HepG2 (cell line): Measurements from ENCODE around the gene ZNF440. TPM values are rescaled to one million over a fixed set of nuclear protein-coding genes. Genes with fewer than 3 reads are reported as not detected.

Experiments
- ARID2 ChIP-seq: sonication (generic); formaldehyde crosslinking; IDR thresholded peaks from 2 replicates; pipeline ENCODE4 v1.8.1; 2022; ENCODE audit warnings: mild to moderate bottlenecking, missing genetic modification reagents, borderline replicate concordance
- ATF1 ChIP-seq: IDR thresholded peaks from 2 replicates; pipeline ENCODE4 v1.6.1; 2016; ENCODE audit warnings: mild to moderate bottlenecking, control low read depth
- CBX5 ChIP-seq: sonication (generic); formaldehyde crosslinking; IDR thresholded peaks from 2 replicates; pipeline ENCODE4 v1.4.0; 2020; ENCODE audit warnings: missing genetic modification reagents, borderline replicate concordance
- CC2D1A ChIP-seq: sonication (generic); formaldehyde crosslinking; IDR thresholded peaks from 2 replicates; pipeline ENCODE4 v1.8.1; 2023; ENCODE audit warnings: mild to moderate bottlenecking, missing genetic modification reagents
- CENPX ChIP-seq: sonication (generic); formaldehyde crosslinking; IDR thresholded peaks from 2 replicates; pipeline ENCODE4 v1.9.0; 2021; ENCODE audit warnings: mild to moderate bottlenecking, missing genetic modification reagents, moderate library complexity
- ELF3 ChIP-seq: IDR thresholded peaks from 2 replicates; pipeline ENCODE4 v1.6.1; 2016; ENCODE audit warnings: missing genetic modification reagents, missing compliant biosample characterization
- ELK4 ChIP-seq: sonication (generic); formaldehyde crosslinking; IDR thresholded peaks from 2 replicates; pipeline ENCODE4 v1.9.0; 2021; ENCODE audit warnings: missing genetic modification reagents, borderline replicate concordance
- GATAD2A ChIP-seq: IDR thresholded peaks from 2 replicates; pipeline ENCODE4 v1.6.1; 2016
- HES4 ChIP-seq: sonication (generic); formaldehyde crosslinking; IDR thresholded peaks from 2 replicates; pipeline ENCODE4 v1.9.0; 2021; ENCODE audit warnings: mild to moderate bottlenecking, missing genetic modification reagents, borderline replicate concordance
- HIVEP1 ChIP-seq: sonication (generic); formaldehyde crosslinking; IDR thresholded peaks from 2 replicates; pipeline ENCODE4 v1.4.0; 2020; ENCODE audit warnings: mild to moderate bottlenecking, missing genetic modification reagents
- JUNB ChIP-seq: sonication (generic); formaldehyde crosslinking; IDR thresholded peaks from 2 replicates; pipeline ENCODE4 v1.8.0; 2022; ENCODE audit warnings: missing genetic modification reagents, mild to moderate bottlenecking, borderline replicate concordance
- NFYC ChIP-seq: IDR thresholded peaks from 2 replicates; pipeline ENCODE4 v1.6.1; 2016; ENCODE audit warnings: missing genetic modification reagents, missing compliant biosample characterization
- POLR2A ChIP-seq, 2 experiments: IDR thresholded peaks; 2 replicates each; pipeline ENCODE4 v1.6.1; 2011; ENCODE audit warnings: low read depth in 2 of 2, low read length in 2 of 2, mild to moderate bottlenecking in 1 of 2, moderate library complexity in 1 of 2; ENCODE audit not compliant: insufficient read depth in 1 of 2
- REXO4 ChIP-seq: sonication (generic); formaldehyde crosslinking; IDR thresholded peaks from 2 replicates; pipeline ENCODE4 v1.8.0; 2022; ENCODE audit warnings: missing genetic modification reagents, mild to moderate bottlenecking, borderline replicate concordance
- SETDB1 ChIP-seq: sonication (generic); formaldehyde crosslinking; IDR thresholded peaks from 2 replicates; pipeline ENCODE4 v1.5.1; 2020; ENCODE audit warnings: missing genetic modification reagents, mild to moderate bottlenecking, borderline replicate concordance
- SMAD1 ChIP-seq: sonication (generic); formaldehyde crosslinking; IDR thresholded peaks from 2 replicates; pipeline ENCODE4 v1.4.0; 2020; ENCODE audit warnings: missing genetic modification reagents, low read depth, mild to moderate bottlenecking, borderline replicate concordance
- SOX13 ChIP-seq, 3 experiments: fragments of 450-650 bp in 1 of 3; sonication (generic) in 1 of 3; formaldehyde crosslinking in 1 of 3; IDR thresholded peaks in 2 of 3; conservative IDR thresholded peaks in 1 of 3; 2 replicates each; pipeline versions ENCODE4 v1.5.0 to v1.6.1; 2016 to 2020; ENCODE audit warnings: antibody characterized with exemption in 1 of 3, mild to moderate bottlenecking in 1 of 3, missing compliant biosample characterization in 1 of 3, missing genetic modification reagents in 1 of 3, moderate library complexity in 1 of 3
- SOX6 ChIP-seq, 2 experiments: fragments of 450-650 bp in 1 of 2; sonication (generic) in 1 of 2; formaldehyde crosslinking in 1 of 2; IDR thresholded peaks; 2 replicates each; pipeline versions ENCODE4 v1.4.0 to v1.6.1; 2017 to 2020; ENCODE audit warnings: antibody characterized with exemption in 1 of 2, mild to moderate bottlenecking in 1 of 2, missing genetic modification reagents in 1 of 2
- YEATS4 ChIP-seq: sonication (generic); formaldehyde crosslinking; IDR thresholded peaks from 2 replicates; pipeline ENCODE4 v1.4.0; 2020; ENCODE audit warnings: missing genetic modification reagents, borderline replicate concordance
- ZFY ChIP-seq: sonication (generic); formaldehyde crosslinking; IDR thresholded peaks from 2 replicates; pipeline ENCODE4 v1.4.0; 2020; ENCODE audit warnings: missing genetic modification reagents
- ZNF547 ChIP-seq: sonication (generic); formaldehyde crosslinking; IDR thresholded peaks from 2 replicates; pipeline ENCODE4 v1.5.1; 2020; ENCODE audit warnings: mild to moderate bottlenecking, missing genetic modification reagents
- ZNF605 ChIP-seq: sonication (generic); formaldehyde crosslinking; IDR thresholded peaks from 2 replicates; pipeline ENCODE4 v1.8.0; 2022; ENCODE audit warnings: mild to moderate bottlenecking, missing genetic modification reagents
- ZNF747 ChIP-seq: sonication (generic); formaldehyde crosslinking; IDR thresholded peaks from 2 replicates; pipeline ENCODE4 v1.8.1; 2023; ENCODE audit warnings: missing genetic modification reagents, mild to moderate bottlenecking, borderline replicate concordance
- ZNF788 ChIP-seq: sonication (generic); formaldehyde crosslinking; IDR thresholded peaks from 2 replicates; pipeline ENCODE4 v1.5.0; 2020; ENCODE audit warnings: mild to moderate bottlenecking, missing genetic modification reagents, borderline replicate concordance
- ZSCAN25 ChIP-seq: sonication (generic); formaldehyde crosslinking; IDR thresholded peaks from 2 replicates; pipeline ENCODE4 v1.8.0; 2022; ENCODE audit warnings: mild to moderate bottlenecking, missing genetic modification reagents
- polyA plus RNA-seq, 8 experiments: library from polyadenylated mRNA; depleted of rRNA in 3 of 8; stranded (reverse) in 7 of 8; unstranded in 1 of 8; fragments of >200 nt; fragmentation: Illumina TruSeq in 4 of 8; extraction: Trizol in 4 of 8; gene quantifications; 2 replicates each; pipeline versions ENCODE4 v1.2.1 to v1.2.3, GENCODE V29; 2011 to 2016; ENCODE audit warnings: low read depth in 4 of 8, missing spikeins in 1 of 8, mixed read lengths in 1 of 8; ENCODE audit not compliant: insufficient read depth in 1 of 8
- total RNA-seq, 5 experiments: library from RNA; depleted of rRNA; stranded (reverse); fragments of >200 nt; fragmentation: Illumina TruSeq; extraction: Trizol; gene quantifications; 2 replicates each; pipeline ENCODE4 v1.2.3, GENCODE V29; 2016; ENCODE audit warnings: low read depth in 1 of 5
- TF ChIP-seq, protein P1 (sequence below), 2 experiments: sonication (generic) in 1 of 2; formaldehyde crosslinking in 1 of 2; IDR thresholded peaks; 2 replicates each; pipeline versions ENCODE4 v1.4.0 to v1.6.1; 2018 to 2020; ENCODE audit warnings: missing genetic modification reagents in 2 of 2, borderline replicate concordance in 1 of 2, low read depth in 1 of 2, mild to moderate bottlenecking in 1 of 2, missing biosample characterization in 1 of 2

ZNF440 gene
- total and polyA plus RNA-seq, 2 of the 13 experiments (the other 11 are each of a cell fraction or from before 2014, with no cell fraction given) = 2.7 to 12.4 TPM

GRCh38 chr19:11848594-11849469, 34.8 kb downstream of the ZNF440 start, which contains the start of gene ZNF439 (continued):
- no peak for TF ChIP-seq SOX6 (IDR thresholded peaks at IDR 0.05)
- TF ChIP-seq SOX6 (CRISPR knock-in tag; IDR thresholded peaks at IDR 0.05) = 0 out of 2 replicates have a peak, but pooled peaks have one; percentile 25
- no peak for TF ChIP-seq REXO4
- peak; percentile 85 for TF ChIP-seq ZNF605 (CRISPR knock-in tag)
- TF ChIP-seq ZSCAN25 (CRISPR knock-in tag) = peak; percentile 44; the same call in 1 of the 2 replicates
- TF ChIP-seq ZFY (CRISPR knock-in tag) = peak; percentile 78
- TF ChIP-seq, protein P1, sequence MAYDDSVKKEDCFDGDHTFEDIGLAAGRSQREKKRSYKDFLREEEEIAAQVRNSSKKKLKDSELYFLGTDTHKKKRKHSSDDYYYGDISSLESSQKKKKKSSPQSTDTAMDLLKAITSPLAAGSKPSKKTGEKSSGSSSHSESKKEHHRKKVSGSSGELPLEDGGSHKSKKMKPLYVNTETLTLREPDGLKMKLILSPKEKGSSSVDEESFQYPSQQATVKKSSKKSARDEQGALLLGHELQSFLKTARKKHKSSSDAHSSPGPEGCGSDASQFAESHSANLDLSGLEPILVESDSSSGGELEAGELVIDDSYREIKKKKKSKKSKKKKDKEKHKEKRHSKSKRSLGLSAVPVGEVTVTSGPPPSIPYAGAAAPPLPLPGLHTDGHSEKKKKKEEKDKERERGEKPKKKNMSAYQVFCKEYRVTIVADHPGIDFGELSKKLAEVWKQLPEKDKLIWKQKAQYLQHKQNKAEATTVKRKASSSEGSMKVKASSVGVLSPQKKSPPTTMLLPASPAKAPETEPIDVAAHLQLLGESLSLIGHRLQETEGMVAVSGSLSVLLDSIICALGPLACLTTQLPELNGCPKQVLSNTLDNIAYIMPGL (CRISPR knock-in tag; IDR thresholded peaks at IDR 0.05; ENCODE audit: borderline replicate concordance in 1 of 2, low read depth in 1 of 2) = peak in 1 of 2 experiments; percentile 70; a peak in 2 of 4 replicates
- no peak for TF ChIP-seq SETDB1
- peak; percentile 47; the same call in 1 of the 2 replicates for TF ChIP-seq ELK4
- TF ChIP-seq HES4 (CRISPR knock-in tag) = peak; percentile 59; the same call in 1 of the 2 replicates
- TF ChIP-seq NFYC (CRISPR knock-in tag) = peak; percentile 84
- TF ChIP-seq CBX5 = peak; percentile 27; the same call in 1 of the 2 replicates
- TF ChIP-seq ZNF747 (CRISPR knock-in tag) = 0 out of 2 replicates have a peak, but pooled peaks have one; percentile 28
- TF ChIP-seq SMAD1 (CRISPR knock-in tag) = peak; percentile 60; the same call in 1 of the 2 replicates
- TF ChIP-seq ELF3 (CRISPR knock-in tag) = peak; percentile 48; the same call in 1 of the 2 replicates
- TF ChIP-seq ZNF547 (CRISPR knock-in tag) = peak; percentile 86; the same call in 1 of the 2 replicates
- 0 out of 2 replicates have a peak, but pooled peaks have one; percentile 67 for TF ChIP-seq CC2D1A (CRISPR knock-in tag)
- no peak for TF ChIP-seq GATAD2A (CRISPR knock-in tag)
- TF ChIP-seq POLR2A (IDR thresholded peaks at IDR 0.05; ENCODE audit: insufficient read depth in 1 of 2, low read depth in 2 of 2, low read length in 2 of 2) = peak; percentile 35 to 67; a peak in 3 of 4 replicates
- TF ChIP-seq SOX13 (IDR thresholded peaks at IDR 0.05) = no peak
- TF ChIP-seq SOX13 (CRISPR knock-in tag; conservative IDR thresholded peaks at IDR 0.05 in 1 of 2, IDR thresholded peaks at IDR 0.05 in 1 of 2) = no peak
- TF ChIP-seq HIVEP1 (CRISPR knock-in tag) = no peak
- no peak for TF ChIP-seq CENPX
- TF ChIP-seq ATF1 (CRISPR knock-in tag) = 0 out of 2 replicates have a peak, but pooled peaks have one; percentile 0
- TF ChIP-seq ZNF788 (CRISPR knock-in tag) = peak; percentile 67; the same call in 1 of the 2 replicates
- TF ChIP-seq ARID2 (CRISPR knock-in tag) = peak; percentile 38; the same call in 1 of the 2 replicates
- TF ChIP-seq JUNB (CRISPR knock-in tag) = no peak
- peak; percentile 36; the same call in 1 of the 2 replicates for TF ChIP-seq YEATS4 (CRISPR knock-in tag)
